PFSK-1 (cell line): ENCODE measurements around the gene SQSTM1.

Experiments used
- FOXP2 ChIP-seq: optimal IDR thresholded peaks from 2 replicates; pipeline ENCODE3; 2011; ENCODE audit warnings: borderline replicate concordance, control low read depth, inconsistent platforms; ENCODE audit not compliant: insufficient read depth; ENCODE audit errors: extremely low read length, extremely low read depth
- POLR2AphosphoS5 ChIP-seq: IDR thresholded peaks from 2 replicates; pipeline ENCODE4 v1.6.1; 2012; ENCODE audit warnings: low read depth, mild to moderate bottlenecking, control low read depth, low read length, moderate library complexity
- REST ChIP-seq, 2 experiments: IDR thresholded peaks; 2 replicates each; pipeline versions ENCODE4 v1.6.1 to v1.8.0; 2011 to 2012; ENCODE audit warnings: low read depth in 2 of 2, low read length in 2 of 2, control low read depth in 1 of 2, inconsistent platforms in 1 of 2, mild to moderate bottlenecking in 1 of 2, moderate library complexity in 1 of 2; ENCODE audit not compliant: insufficient read depth in 1 of 2
- SIN3A ChIP-seq: IDR thresholded peaks from 2 replicates; pipeline ENCODE4 v1.6.1; 2012; ENCODE audit warnings: mild to moderate bottlenecking, low read length, moderate library complexity, borderline replicate concordance; ENCODE audit not compliant: insufficient read depth
- TAF1 ChIP-seq: IDR thresholded peaks from 2 replicates; pipeline ENCODE4 v1.6.1; 2012; ENCODE audit warnings: low read length, control low read depth, borderline replicate concordance; ENCODE audit not compliant: insufficient read depth

The SQSTM1 gene

DNA sequence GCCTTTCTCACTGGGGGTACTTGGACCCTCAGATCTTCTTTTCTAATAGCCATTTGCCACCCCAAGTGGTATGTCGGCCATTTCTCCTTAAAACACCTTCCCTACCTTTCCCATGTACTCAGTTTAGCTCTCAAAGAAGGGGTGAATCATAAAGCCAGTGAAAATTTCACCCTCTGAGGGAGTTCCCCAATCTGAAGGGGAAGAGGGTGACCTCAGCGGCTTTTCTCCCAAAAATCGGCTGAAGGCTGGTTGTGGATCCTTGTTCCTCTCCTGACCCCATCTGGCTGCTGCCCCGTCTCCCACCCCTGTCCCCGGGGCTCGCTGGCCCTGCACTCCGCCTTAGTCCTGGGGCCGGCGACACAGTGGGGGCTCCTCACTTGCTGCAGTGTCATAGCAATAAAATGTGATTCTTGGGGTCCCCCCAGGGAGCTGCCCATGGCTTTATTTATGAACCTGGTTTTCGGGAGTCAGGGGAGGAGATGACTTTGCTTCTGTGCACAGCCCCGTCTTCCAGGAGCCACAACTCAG lies 44.2 kb upstream of the SQSTM1 start:
- no peak for TF ChIP-seq POLR2AphosphoS5
- TF ChIP-seq TAF1 = no peak
- no peak for TF ChIP-seq REST (IDR thresholded peaks at IDR 0.05; ENCODE audit: insufficient read depth in 1 of 2, low read depth in 2 of 2, low read length in 2 of 2)
- TF ChIP-seq SIN3A = no peak
- TF ChIP-seq FOXP2 = no peak

DNA sequence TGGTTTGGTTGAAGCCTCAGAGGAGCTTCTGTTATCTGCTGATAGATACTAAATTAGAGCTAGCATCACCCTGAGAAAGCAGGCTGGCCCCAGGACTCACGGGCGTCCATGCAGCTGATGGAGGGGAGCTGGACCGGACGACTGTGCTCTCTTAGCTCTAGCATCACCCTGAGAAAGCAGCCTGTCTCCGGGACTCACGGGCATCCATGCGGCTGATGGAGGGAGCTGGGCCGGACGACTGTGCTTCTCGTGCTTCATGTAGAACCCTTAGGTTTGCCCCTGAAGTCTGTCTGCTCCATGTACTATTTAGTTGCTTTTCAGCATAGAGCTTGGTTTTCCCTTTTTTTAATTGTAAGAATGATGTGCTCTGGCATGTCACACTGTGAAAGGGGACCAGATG lies 43.2 kb upstream of the SQSTM1 start:
- TF ChIP-seq POLR2AphosphoS5 (no peak), FOXP2 (no peak), REST (IDR thresholded peaks at IDR 0.05; ENCODE audit: insufficient read depth in 1 of 2, low read depth in 2 of 2, low read length in 2 of 2) (no peak)

- no peak for TF ChIP-seq REST (IDR thresholded peaks at IDR 0.05; ENCODE audit: insufficient read depth in 1 of 2, low read depth in 2 of 2, low read length in 2 of 2)
- no peak for TF ChIP-seq TAF1
- no peak for TF ChIP-seq FOXP2
- TF ChIP-seq POLR2AphosphoS5 = no peak
- no peak for TF ChIP-seq SIN3A
Measured at GRCh38 chr5:179777909-179778308, 42.8 kb upstream of the SQSTM1 start.

GRCh38 chr5:179778591-179778990 lies 42.1 kb upstream of the SQSTM1 start:
- TF ChIP-seq POLR2AphosphoS5 = no peak
- no peak for TF ChIP-seq FOXP2
- TF ChIP-seq REST (IDR thresholded peaks at IDR 0.05; ENCODE audit: insufficient read depth in 1 of 2, low read depth in 2 of 2, low read length in 2 of 2) = no peak
- TF ChIP-seq SIN3A = no peak
- TF ChIP-seq TAF1 = no peak

DNA sequence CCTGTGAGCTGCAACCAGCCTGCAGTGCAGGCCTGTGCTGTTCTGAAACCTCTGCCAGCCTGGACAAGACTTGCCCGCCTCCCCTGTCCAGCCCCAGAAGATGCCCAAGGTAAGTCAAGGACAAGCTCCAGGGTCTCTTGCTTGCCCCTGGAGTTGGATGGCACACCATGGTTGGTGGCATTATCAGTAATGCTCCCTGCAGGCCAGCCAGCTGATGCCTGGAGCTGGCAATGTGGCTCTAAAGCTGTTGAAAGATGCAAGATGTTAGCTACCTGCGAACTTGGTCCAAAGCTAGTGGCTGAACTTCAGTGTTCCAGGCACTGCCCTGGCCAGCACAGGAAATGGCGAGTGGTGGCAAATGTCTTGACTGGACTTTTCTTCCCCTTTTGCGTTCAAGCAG lies 40.9 kb upstream of the SQSTM1 start:
- TF ChIP-seq SIN3A (no peak), TAF1 (no peak), FOXP2 (no peak), POLR2AphosphoS5 (no peak), REST (IDR thresholded peaks at IDR 0.05; ENCODE audit: insufficient read depth in 1 of 2, low read depth in 2 of 2, low read length in 2 of 2) (no peak)
